ENCODE data around the gene TMEM255B. TPM values are rescaled to one million over a fixed set of nuclear protein-coding genes. Genes with fewer than 3 reads are reported as not detected.
"Not testable (repeated sequence)": the region's sequence is repeated elsewhere in the genome, so short reads cannot be mapped to it uniquely, and the experiment has no call there.

The TMEM255B gene
- total RNA-seq, 2 experiments from 2014 or later = 0.61 to 0.88 TPM

GRCh38 chr13:113827021-113827420, 68.0 kb downstream of the TMEM255B start:
- Mint-ChIP-seq H3K27ac (no peak overlapping the region), H3K36me3 (peaks cover 4% of the 10 kb centered on the region), H3K4me3 (no peak overlapping the region), H3K9me3 (no peaks in the 10 kb centered on the region), H3K4me1 (ENCODE audit: low read depth) (no peaks in the 10 kb centered on the region), H3K27me3 (no peaks in the 10 kb centered on the region)
- ChIA-PET POLR2A (no interaction called here), CTCF (no interaction called here)
- intact Hi-C loops (cut with micrococcal nuclease) = no loop called here
- DNase-seq = no peak

- intact Hi-C loops (cut with micrococcal nuclease) = no loop called here
- H3K9me3 Mint-ChIP-seq = no peaks in the 10 kb centered on the region
- H3K27me3 Mint-ChIP-seq = no peaks in the 10 kb centered on the region
Measured at GRCh38 chr13:113828282-113828825, 69.3 kb downstream of the TMEM255B start.

GRCh38 chr13:113830426-113830950, 71.5 kb downstream of the TMEM255B start:
- H3K27me3 Mint-ChIP-seq; CTCF ChIA-PET; DNase-seq; H3K4me1 Mint-ChIP-seq (ENCODE audit: low read depth); POLR2A ChIA-PET; H3K9me3 Mint-ChIP-seq; intact Hi-C loops (cut with micrococcal nuclease); H3K4me3 Mint-ChIP-seq; H3K27ac Mint-ChIP-seq: not testable (repeated sequence)
- H3K36me3 Mint-ChIP-seq = peaks cover 11% of the 10 kb centered on the region

More at GRCh38 chr13:113828282-113828825, 69.3 kb downstream of the TMEM255B start:
- no peaks in the 10 kb centered on the region for H3K4me1 Mint-ChIP-seq (ENCODE audit: low read depth)
- no peak overlapping the region for H3K4me3 Mint-ChIP-seq
- CTCF ChIA-PET = no interaction called here
- no peak for DNase-seq
- peaks cover 6% of the 10 kb centered on the region for H3K36me3 Mint-ChIP-seq
- POLR2A ChIA-PET = no interaction called here
- no peak overlapping the region for H3K27ac Mint-ChIP-seq

DNA sequence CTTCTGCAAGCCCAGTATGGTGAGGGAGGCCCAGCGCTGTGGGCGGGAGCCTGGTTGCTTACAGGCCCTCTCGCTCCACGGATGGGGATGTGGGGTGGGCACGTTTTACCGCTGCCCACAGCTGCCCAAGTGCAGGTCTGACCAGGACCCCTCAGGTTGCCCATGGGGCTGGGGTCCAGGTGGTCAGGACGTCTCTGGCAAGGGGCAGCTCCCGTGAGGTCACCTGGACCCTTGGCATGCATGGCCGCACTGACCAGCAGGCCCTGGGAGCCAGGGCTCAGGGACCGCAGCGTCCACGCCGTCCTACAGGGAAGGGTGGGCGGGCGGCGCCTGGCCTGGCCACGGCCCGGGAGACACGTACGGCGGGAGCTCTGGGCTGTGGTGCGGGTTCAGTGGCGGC, 72.0 kb downstream of the TMEM255B start:
- no peaks in the 10 kb centered on the region for H3K4me1 Mint-ChIP-seq (ENCODE audit: low read depth)
- intact Hi-C loops (cut with micrococcal nuclease) = no loop called here
- no peak overlapping the region for H3K27ac Mint-ChIP-seq
- ChIA-PET CTCF (no interaction called here), POLR2A (no interaction called here)
- no peak for DNase-seq
- no peaks in the 10 kb centered on the region for H3K27me3 Mint-ChIP-seq
- H3K4me3 Mint-ChIP-seq = no peak overlapping the region
- peaks cover 11% of the 10 kb centered on the region for H3K36me3 Mint-ChIP-seq
- H3K9me3 Mint-ChIP-seq = no peaks in the 10 kb centered on the region

DNA sequence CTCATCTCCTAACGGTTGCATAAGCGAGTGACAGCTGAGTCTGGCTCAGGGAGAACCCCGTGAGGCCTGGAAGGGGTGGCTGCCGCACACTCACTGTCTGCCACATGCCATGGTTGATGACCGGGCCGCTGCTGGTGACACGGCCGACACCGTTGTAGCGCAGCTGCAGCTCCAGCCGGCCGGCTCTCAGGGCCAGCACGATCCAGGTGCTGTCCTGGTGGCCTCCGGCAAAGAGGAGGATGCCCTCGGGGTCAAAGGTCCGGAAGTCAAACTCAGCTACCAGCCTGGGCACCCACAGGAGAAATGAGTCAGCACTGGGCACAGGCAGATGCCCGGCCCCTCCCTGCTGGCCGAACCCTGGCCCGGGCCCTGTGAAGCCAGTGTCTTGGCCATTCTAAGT, 73.2 kb downstream of the TMEM255B start:
- intact Hi-C loops (cut with micrococcal nuclease) = no loop called here
- Mint-ChIP-seq H3K27me3 (no peaks in the 10 kb centered on the region), H3K27ac (no peak overlapping the region), H3K36me3 (peaks cover 11% of the 10 kb centered on the region), H3K9me3 (no peaks in the 10 kb centered on the region), H3K4me1 (ENCODE audit: low read depth) (no peaks in the 10 kb centered on the region), H3K4me3 (no peak overlapping the region)
- POLR2A ChIA-PET = no interaction called here
- CTCF ChIA-PET = no interaction called here
- no peak for DNase-seq

DNA sequence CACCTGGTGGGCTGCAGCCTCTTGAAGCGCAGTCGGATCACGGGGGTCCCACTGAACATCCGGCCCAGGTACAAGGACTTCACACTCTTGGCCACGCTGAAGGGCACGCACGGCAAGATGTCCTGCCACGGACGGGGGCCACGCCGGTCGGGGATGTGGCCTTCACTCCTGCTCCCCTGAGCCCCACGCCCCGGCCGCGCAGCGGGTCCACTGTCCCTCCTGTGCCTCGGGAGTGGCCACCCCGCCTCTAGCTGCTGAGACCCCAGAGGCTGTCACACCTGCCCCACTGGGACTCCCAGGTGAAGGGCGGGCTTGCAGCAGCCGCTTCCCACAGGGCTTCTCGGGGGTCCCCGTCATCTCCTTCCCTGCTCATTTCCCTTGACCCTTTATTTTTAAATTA, 73.6 kb downstream of the TMEM255B start:
- POLR2A ChIA-PET = no interaction called here
- H3K36me3 Mint-ChIP-seq = peaks cover 8% of the 10 kb centered on the region
- CTCF ChIA-PET = no interaction called here

GRCh38 chr13:113833111-113833830, 74.2 kb downstream of the TMEM255B start:
- ChIA-PET POLR2A (no interaction called here), CTCF (no interaction called here)
- intact Hi-C loops (cut with micrococcal nuclease) = no loop called here
- no peaks in the 10 kb centered on the region for H3K4me1 Mint-ChIP-seq (ENCODE audit: low read depth)
- no peak for DNase-seq
- H3K4me3 Mint-ChIP-seq = no peak overlapping the region
- peaks cover 7% of the 10 kb centered on the region for H3K36me3 Mint-ChIP-seq
- no peaks in the 10 kb centered on the region for H3K27me3 Mint-ChIP-seq
- H3K27ac Mint-ChIP-seq = no peak overlapping the region
- no peaks in the 10 kb centered on the region for H3K9me3 Mint-ChIP-seq

More for the DNA sequence above, 73.6 kb downstream of the TMEM255B start:
- Mint-ChIP-seq H3K4me1 (ENCODE audit: low read depth) (no peaks in the 10 kb centered on the region), H3K27me3 (no peaks in the 10 kb centered on the region), H3K4me3 (no peak overlapping the region), H3K27ac (no peak overlapping the region), H3K9me3 (no peaks in the 10 kb centered on the region)
- no peak for DNase-seq
- intact Hi-C loops (cut with micrococcal nuclease) = no loop called here

DNA sequence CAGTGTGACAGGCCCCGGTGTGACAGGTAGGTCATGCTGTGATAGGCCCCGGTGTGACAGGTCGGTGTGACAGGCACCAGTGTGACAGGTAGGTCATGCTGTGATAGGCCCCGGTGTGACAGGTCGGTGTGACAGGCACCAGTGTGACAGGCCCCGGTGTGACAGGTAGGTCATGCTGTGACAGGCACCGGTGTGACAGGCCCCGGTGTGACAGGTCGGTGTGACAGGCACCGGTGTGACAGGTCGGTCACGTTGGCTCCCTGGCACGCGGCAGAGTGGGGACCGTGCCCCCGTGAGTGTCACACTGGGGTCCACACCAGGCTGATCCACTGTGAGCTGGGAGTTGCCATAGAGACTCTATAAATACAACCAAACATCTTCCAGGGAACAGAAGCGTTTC, 75.0 kb downstream of the TMEM255B start:
- intact Hi-C loops (cut with micrococcal nuclease); H3K36me3 Mint-ChIP-seq: not testable (repeated sequence)

GRCh38 chr13:113834496-113835200, 75.6 kb downstream of the TMEM255B start:
- POLR2A ChIA-PET = no interaction called here
- intact Hi-C loops (cut with micrococcal nuclease) = no loop called here
- H3K4me1 Mint-ChIP-seq (ENCODE audit: low read depth) = no peaks in the 10 kb centered on the region

More for the DNA sequence above, 75.0 kb downstream of the TMEM255B start:
- POLR2A ChIA-PET; H3K4me3 Mint-ChIP-seq; CTCF ChIA-PET; H3K27ac Mint-ChIP-seq; H3K9me3 Mint-ChIP-seq; H3K4me1 Mint-ChIP-seq (ENCODE audit: low read depth); DNase-seq; H3K27me3 Mint-ChIP-seq: not testable (repeated sequence)

GRCh38 chr13:113835461-113836270, 76.6 kb downstream of the TMEM255B start:
- ChIA-PET CTCF (no interaction called here), POLR2A (no interaction called here)
- H3K27ac Mint-ChIP-seq = no peak overlapping the region
- H3K9me3 Mint-ChIP-seq = no peaks in the 10 kb centered on the region
- DNase-seq = no peak
- H3K36me3 Mint-ChIP-seq = peaks cover 7% of the 10 kb centered on the region
- intact Hi-C loops (cut with micrococcal nuclease) = no loop called here
- H3K4me3 Mint-ChIP-seq = no peak overlapping the region
- H3K4me1 Mint-ChIP-seq (ENCODE audit: low read depth) = no peaks in the 10 kb centered on the region
- no peaks in the 10 kb centered on the region for H3K27me3 Mint-ChIP-seq

More at GRCh38 chr13:113834496-113835200, 75.6 kb downstream of the TMEM255B start:
- CTCF ChIA-PET = no interaction called here
- no peak overlapping the region for H3K4me3 Mint-ChIP-seq
- H3K36me3 Mint-ChIP-seq = peaks cover 7% of the 10 kb centered on the region
- DNase-seq = no peak
- H3K9me3 Mint-ChIP-seq = no peaks in the 10 kb centered on the region
- no peaks in the 10 kb centered on the region for H3K27me3 Mint-ChIP-seq
- no peak overlapping the region for H3K27ac Mint-ChIP-seq

DNA sequence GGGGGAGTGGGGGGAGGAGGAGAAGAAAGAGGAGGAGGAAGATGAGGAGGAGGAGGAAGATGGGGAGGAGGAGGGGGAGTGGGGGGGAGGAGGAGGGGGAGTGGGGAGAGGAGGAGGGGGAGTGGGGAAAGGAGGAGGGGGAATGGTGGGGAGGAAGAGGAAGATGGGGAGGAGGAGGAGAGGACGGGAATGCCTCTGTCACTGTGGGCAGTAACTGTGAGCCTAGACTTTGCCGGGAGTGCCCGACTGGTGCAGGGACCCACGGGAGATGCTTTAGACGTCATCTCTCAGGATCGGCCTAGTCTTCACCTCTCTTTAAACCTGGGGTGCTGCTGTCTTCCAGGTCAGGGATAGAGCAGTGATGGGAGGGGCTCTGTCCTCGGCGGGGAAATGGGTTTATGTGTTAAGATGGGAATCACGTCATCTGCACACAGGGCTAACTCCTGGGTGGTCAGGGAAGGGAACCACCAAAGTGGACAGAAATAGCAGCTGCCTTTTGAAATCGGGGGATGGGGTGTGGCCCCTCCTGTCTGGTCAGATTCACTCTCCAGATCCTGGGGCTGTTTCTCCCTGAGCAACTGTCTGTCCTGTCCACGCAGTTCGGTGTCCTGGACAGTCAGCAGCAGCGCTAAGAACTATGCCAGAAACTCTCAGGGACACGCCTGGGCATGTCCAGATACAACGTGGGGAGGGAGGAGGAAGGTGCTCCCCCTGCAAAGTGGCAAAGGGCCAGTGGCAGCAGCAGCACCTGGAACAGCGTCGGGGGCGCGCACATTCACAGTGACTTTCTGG, 77.9 kb downstream of the TMEM255B start:
- CTCF ChIA-PET = no interaction called here
- H3K27me3 Mint-ChIP-seq = no peaks in the 10 kb centered on the region
- peak overlapping the region; percentile 23 for H3K27ac Mint-ChIP-seq
- H3K9me3 Mint-ChIP-seq = no peaks in the 10 kb centered on the region
- DNase-seq = no peak
- intact Hi-C loops (cut with micrococcal nuclease) = no loop called here
- H3K4me3 Mint-ChIP-seq = no peak overlapping the region
- H3K4me1 Mint-ChIP-seq (ENCODE audit: low read depth) = peaks cover 3% of the 10 kb centered on the region
- POLR2A ChIA-PET = no interaction called here
- H3K36me3 Mint-ChIP-seq = peaks cover 7% of the 10 kb centered on the region
